K562 (cell line): Measurements from ENCODE around the gene TTLL8. TPM values are rescaled to one million over a fixed set of nuclear protein-coding genes. Genes with fewer than 3 reads are reported as not detected.

Experiments used
- FOXA3 ChIP-seq, 2 experiments: fragments of 450-650 bp in 1 of 2; sonication (generic) in 1 of 2; formaldehyde crosslinking; IDR thresholded peaks in 1 of 2; conservative IDR thresholded peaks in 1 of 2; 2 replicates each; pipeline versions ENCODE4 v1.4.0 to v1.8.0; 2020 to 2022; ENCODE audit warnings: mild to moderate bottlenecking in 2 of 2, missing genetic modification reagents in 1 of 2
- HDGF ChIP-seq: fragments of 450-650 bp; IDR thresholded peaks from 2 replicates; pipeline ENCODE4 v1.6.1; 2016
- NCOA1 ChIP-seq: fragments of 450-650 bp; IDR thresholded peaks from 2 replicates; pipeline ENCODE4 v1.6.1; 2016; ENCODE audit warnings: low read depth
- RAD51 ChIP-seq: fragments of 450-650 bp; IDR thresholded peaks from 2 replicates; pipeline ENCODE4 v1.7.1; 2016; ENCODE audit warnings: low read depth, mild to moderate bottlenecking, borderline replicate concordance
- SIN3A ChIP-seq, 2 experiments: fragments of 150-350 bp in 1 of 2; IDR thresholded peaks; 2 replicates each; pipeline ENCODE4 v1.6.1; 2011 to 2016; ENCODE audit warnings: borderline replicate concordance in 2 of 2, low read depth in 2 of 2, low read length in 2 of 2, mild to moderate bottlenecking in 2 of 2, moderate library complexity in 2 of 2; ENCODE audit not compliant: control insufficient read depth in 1 of 2
- TAL1 ChIP-seq: fragments of 450-650 bp; IDR thresholded peaks from 2 replicates; pipeline ENCODE4 v1.6.1; 2016; ENCODE audit warnings: mild to moderate bottlenecking
- ZNF23 ChIP-seq: fragments of 250-450 bp; sonication (Bioruptor Pico); IDR thresholded peaks from 2 replicates; pipeline ENCODE4 v1.4.0; 2020; ENCODE audit warnings: mild to moderate bottlenecking
- ZNF696 ChIP-seq: fragments of 250-450 bp; sonication (Bioruptor Pico); conservative IDR thresholded peaks from 2 replicates; pipeline ENCODE4 v1.4.0; 2020; ENCODE audit warnings: mild to moderate bottlenecking, moderate library complexity
- polyA plus RNA-seq, 8 experiments: library from polyadenylated mRNA; depleted of rRNA in 4 of 8; stranded (reverse) in 5 of 8; unstranded in 3 of 8; fragments of >200 nt; fragmentation: Nextera tagmentation in 2 of 8; fragmentation: Illumina TruSeq in 1 of 8; extraction: Ambion mirVana in 2 of 8; extraction: Trizol in 1 of 8; gene quantifications; 2 replicates each; pipeline versions ENCODE4 v1.2.1 to v1.2.3, GENCODE V29; 2011 to 2014; ENCODE audit warnings: inconsistent platforms in 1 of 8, missing spikeins in 1 of 8
- total RNA-seq, 7 experiments: library from RNA; depleted of rRNA in 6 of 7; stranded (reverse); fragments of >200 nt in 6 of 7; fragmentation: Illumina TruSeq in 2 of 7; extraction: Trizol in 2 of 7; gene quantifications; 2 replicates each; pipeline versions ENCODE4 v1.2.1 to v1.2.3, GENCODE V29; 2011 to 2021; ENCODE audit warnings: low replicate concordance in 1 of 7
- TF ChIP-seq, protein P1 (sequence below): fragments of 250-450 bp; sonication (Bioruptor Pico); IDR thresholded peaks from 2 replicates; pipeline ENCODE4 v1.4.0; 2020; ENCODE audit warnings: mild to moderate bottlenecking
- TF ChIP-seq, protein P2 (sequence below): IDR thresholded peaks from 3 replicates; pipeline ENCODE4 v1.6.1; 2011; ENCODE audit warnings: borderline replicate concordance, mild to moderate bottlenecking, moderate library complexity; ENCODE audit not compliant: insufficient read length; ENCODE audit errors: extremely low read depth
- TF ChIP-seq, protein P3 (sequence below), 2 experiments: fragments of 200-800 bp in 1 of 2; sonication (Bioruptor generic) in 1 of 2; sonication (generic) in 1 of 2; formaldehyde crosslinking in 1 of 2; IDR thresholded peaks in 1 of 2; conservative IDR thresholded peaks in 1 of 2; 2 replicates each; pipeline versions ENCODE4 v1.5.0 to v1.6.1; 2016 to 2020; ENCODE audit warnings: missing compliant biosample characterization in 1 of 2, missing genetic modification characterization in 1 of 2, missing genetic modification reagents in 1 of 2
- TF ChIP-seq, protein P4 (sequence below): sonication (generic); formaldehyde crosslinking; IDR thresholded peaks from 2 replicates; pipeline ENCODE4 v1.5.0; 2020; ENCODE audit warnings: missing genetic modification reagents
- TF ChIP-seq, protein P5 (sequence below): fragments of 450-650 bp; formaldehyde crosslinking; conservative IDR thresholded peaks from 2 replicates; pipeline ENCODE4 v1.4.0; 2022; ENCODE audit warnings: mild to moderate bottlenecking, missing genetic modification characterization

The TTLL8 gene
- total and polyA plus RNA-seq, 9 of the 15 experiments (the other 6 are each of a cell fraction or from before 2014, with no cell fraction given): not detected

DNA sequence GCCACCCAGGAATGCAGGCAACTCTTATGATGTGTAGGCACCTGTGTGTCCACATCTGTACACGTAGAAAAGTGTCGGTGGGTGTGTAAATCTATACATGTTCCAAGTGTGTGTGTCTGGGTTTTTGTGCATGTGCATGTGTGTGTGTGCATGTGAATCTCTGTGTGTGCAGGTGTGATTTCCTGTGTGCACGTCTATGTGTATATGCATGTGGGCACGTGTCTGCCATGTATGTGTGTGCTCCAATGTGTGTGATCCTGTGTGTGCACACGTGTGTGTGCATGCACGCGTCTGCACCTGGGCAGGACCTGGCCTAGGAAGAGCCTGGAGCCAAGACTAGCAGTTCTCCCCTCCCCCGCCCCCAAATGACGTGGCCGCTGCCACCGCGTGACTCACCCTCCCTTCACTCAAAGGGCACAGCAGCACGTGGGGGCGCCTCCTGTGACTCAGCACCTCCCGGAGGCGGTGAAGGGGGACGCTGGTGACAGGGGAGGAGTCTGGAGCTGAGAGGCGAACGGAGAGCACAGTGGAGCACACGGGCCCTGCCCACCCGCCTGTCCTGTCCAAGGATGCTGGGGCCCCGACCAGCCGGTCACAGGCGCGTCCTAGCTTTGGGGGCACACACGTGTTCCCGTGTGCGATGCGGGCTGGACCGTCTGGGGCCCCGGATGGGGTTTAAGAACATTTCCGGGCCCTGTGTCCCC, 87.4 kb downstream of the TTLL8 start (continued):
- TF ChIP-seq, protein P1, sequence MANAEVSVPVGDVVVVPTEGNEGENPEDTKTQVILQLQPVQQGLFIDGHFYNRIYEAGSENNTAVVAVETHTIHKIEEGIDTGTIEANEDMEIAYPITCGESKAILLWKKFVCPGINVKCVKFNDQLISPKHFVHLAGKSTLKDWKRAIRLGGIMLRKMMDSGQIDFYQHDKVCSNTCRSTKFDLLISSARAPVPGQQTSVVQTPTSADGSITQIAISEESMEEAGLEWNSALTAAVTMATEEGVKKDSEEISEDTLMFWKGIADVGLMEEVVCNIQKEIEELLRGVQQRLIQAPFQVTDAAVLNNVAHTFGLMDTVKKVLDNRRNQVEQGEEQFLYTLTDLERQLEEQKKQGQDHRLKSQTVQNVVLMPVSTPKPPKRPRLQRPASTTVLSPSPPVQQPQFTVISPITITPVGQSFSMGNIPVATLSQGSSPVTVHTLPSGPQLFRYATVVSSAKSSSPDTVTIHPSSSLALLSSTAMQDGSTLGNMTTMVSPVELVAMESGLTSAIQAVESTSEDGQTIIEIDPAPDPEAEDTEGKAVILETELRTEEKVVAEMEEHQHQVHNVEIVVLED: no peak
- TF ChIP-seq HDGF (0 out of 2 replicates have a peak, but pooled peaks have one; percentile 65), TAL1 (no peak), SIN3A (IDR thresholded peaks at IDR 0.05; ENCODE audit: borderline replicate concordance in 2 of 2, control insufficient read depth in 1 of 2, low read depth in 2 of 2, low read length in 2 of 2) (peak in 1 of 2 experiments; percentile 16; a peak in 1 of 4 replicates), NCOA1 (peak; percentile 43; the same call in 1 of the 2 replicates), RAD51 (peak; percentile 88), FOXA3 (CRISPR knock-in tag; conservative IDR thresholded peaks at IDR 0.05 in 1 of 2, IDR thresholded peaks at IDR 0.05 in 1 of 2) (no peak), ZNF696 (no peak), ZNF23 (no peak)
- TF ChIP-seq, protein P2, sequence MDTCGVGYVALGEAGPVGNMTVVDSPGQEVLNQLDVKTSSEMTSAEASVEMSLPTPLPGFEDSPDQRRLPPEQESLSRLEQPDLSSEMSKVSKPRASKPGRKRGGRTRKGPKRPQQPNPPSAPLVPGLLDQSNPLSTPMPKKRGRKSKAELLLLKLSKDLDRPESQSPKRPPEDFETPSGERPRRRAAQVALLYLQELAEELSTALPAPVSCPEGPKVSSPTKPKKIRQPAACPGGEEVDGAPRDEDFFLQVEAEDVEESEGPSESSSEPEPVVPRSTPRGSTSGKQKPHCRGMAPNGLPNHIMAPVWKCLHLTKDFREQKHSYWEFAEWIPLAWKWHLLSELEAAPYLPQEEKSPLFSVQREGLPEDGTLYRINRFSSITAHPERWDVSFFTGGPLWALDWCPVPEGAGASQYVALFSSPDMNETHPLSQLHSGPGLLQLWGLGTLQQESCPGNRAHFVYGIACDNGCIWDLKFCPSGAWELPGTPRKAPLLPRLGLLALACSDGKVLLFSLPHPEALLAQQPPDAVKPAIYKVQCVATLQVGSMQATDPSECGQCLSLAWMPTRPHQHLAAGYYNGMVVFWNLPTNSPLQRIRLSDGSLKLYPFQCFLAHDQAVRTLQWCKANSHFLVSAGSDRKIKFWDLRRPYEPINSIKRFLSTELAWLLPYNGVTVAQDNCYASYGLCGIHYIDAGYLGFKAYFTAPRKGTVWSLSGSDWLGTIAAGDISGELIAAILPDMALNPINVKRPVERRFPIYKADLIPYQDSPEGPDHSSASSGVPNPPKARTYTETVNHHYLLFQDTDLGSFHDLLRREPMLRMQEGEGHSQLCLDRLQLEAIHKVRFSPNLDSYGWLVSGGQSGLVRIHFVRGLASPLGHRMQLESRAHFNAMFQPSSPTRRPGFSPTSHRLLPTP: no peak
- TF ChIP-seq, protein P3, sequence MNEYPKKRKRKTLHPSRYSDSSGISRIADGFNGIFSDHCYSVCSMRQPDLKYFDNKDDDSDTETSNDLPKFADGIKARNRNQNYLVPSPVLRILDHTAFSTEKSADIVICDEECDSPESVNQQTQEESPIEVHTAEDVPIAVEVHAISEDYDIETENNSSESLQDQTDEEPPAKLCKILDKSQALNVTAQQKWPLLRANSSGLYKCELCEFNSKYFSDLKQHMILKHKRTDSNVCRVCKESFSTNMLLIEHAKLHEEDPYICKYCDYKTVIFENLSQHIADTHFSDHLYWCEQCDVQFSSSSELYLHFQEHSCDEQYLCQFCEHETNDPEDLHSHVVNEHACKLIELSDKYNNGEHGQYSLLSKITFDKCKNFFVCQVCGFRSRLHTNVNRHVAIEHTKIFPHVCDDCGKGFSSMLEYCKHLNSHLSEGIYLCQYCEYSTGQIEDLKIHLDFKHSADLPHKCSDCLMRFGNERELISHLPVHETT (CRISPR knock-in tag; conservative IDR thresholded peaks at IDR 0.05 in 1 of 2, IDR thresholded peaks at IDR 0.05 in 1 of 2): peak in 1 of 2 experiments; percentile 45; a peak in 1 of 4 replicates
- TF ChIP-seq, protein P4, sequence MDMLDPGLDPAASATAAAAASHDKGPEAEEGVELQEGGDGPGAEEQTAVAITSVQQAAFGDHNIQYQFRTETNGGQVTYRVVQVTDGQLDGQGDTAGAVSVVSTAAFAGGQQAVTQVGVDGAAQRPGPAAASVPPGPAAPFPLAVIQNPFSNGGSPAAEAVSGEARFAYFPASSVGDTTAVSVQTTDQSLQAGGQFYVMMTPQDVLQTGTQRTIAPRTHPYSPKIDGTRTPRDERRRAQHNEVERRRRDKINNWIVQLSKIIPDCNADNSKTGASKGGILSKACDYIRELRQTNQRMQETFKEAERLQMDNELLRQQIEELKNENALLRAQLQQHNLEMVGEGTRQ: peak; percentile 93
- TF ChIP-seq, protein P5, sequence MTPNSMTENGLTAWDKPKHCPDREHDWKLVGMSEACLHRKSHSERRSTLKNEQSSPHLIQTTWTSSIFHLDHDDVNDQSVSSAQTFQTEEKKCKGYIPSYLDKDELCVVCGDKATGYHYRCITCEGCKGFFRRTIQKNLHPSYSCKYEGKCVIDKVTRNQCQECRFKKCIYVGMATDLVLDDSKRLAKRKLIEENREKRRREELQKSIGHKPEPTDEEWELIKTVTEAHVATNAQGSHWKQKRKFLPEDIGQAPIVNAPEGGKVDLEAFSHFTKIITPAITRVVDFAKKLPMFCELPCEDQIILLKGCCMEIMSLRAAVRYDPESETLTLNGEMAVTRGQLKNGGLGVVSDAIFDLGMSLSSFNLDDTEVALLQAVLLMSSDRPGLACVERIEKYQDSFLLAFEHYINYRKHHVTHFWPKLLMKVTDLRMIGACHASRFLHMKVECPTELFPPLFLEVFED (CRISPR knock-in tag): no peak
